Prostate gland (tissue), 2 donors: ENCODE data around the gene HSCB. TPM values are rescaled to one million over a fixed set of nuclear protein-coding genes. Genes with fewer than 3 reads are reported as not detected.
A peak's percentile ranks its signal among the peaks of the same experiment; 100 is the strongest.

ENCODE experiments used
- DNase-seq: peaks from one replicate; pipeline ENCODE4 v3.0.0-alpha.2; 2019; ENCODE audit warnings: low spot score
- H3K27ac ChIP-seq, 2 donors: fragments of 200-600 bp; sonication (generic); 2 replicates each; pipeline ENCODE4 v1.5.1; 2017 to 2019
- H3K27me3 ChIP-seq: fragments of 200-600 bp; sonication (generic); replicated peaks from 2 replicates; pipeline ENCODE4 v1.5.1; 2019; ENCODE audit not compliant: insufficient read depth
- H3K36me3 ChIP-seq, 2 donors: fragments of 200-600 bp; sonication (generic); 1 replicate in 1 of 2; 2 replicates in 1 of 2; pipeline versions ENCODE4 v1.5.1 to v1.8.1; 2017 to 2019
- H3K4me1 ChIP-seq: fragments of 200-600 bp; sonication (generic); replicated peaks from 2 replicates; pipeline ENCODE4 v1.5.1; 2019
- H3K4me3 ChIP-seq, 2 donors: fragments of 200-600 bp; sonication (generic); 2 replicates each; pipeline ENCODE4 v1.5.1; 2017 to 2019
- H3K9me3 ChIP-seq: fragments of 200-600 bp; sonication (generic); 2 replicates; pipeline ENCODE4 v1.5.1; 2017
- POLR2A ChIP-seq: fragments of 450-650 bp; IDR thresholded peaks from one replicate; pipeline ENCODE4 v1.6.1; 2016; ENCODE audit warnings: antibody characterized with exemption, mild to moderate bottlenecking
- POLR2AphosphoS5 ChIP-seq: sonication (generic); formaldehyde crosslinking; IDR thresholded peaks from one replicate; pipeline ENCODE4 v1.6.1; 2017; ENCODE audit warnings: antibody characterized with exemption
- WGBS: methylation state at CpG from one replicate; pipeline ENCODE4 v1.1.5; 2018; 5-methylcytosine and 5-hydroxymethylcytosine counted together
- intact Hi-C: fragments of 100-400 bp; cut with DNase I; formaldehyde crosslinking; loops from one replicate; pipeline ENCODE4 v1.14.2; 2022
- total RNA-seq, 2 donors: library from RNA; depleted of rRNA; stranded (reverse); fragments of >200 nt; gene quantifications; one replicate each; pipeline ENCODE4 v1.1.0, GENCODE V29; 2016
- TF ChIP-seq, protein P1 (sequence below), 4 experiments: fragments of 200-600 bp in 2 of 4; fragments of 450-650 bp in 2 of 4; sonication (generic) in 2 of 4; IDR thresholded peaks; 1 replicate in 3 of 4; 2 replicates in 1 of 4; pipeline ENCODE4 v1.5.1; 2016 to 2019; ENCODE audit warnings: antibody characterized with exemption in 4 of 4, mild to moderate bottlenecking in 2 of 4, moderate library complexity in 2 of 4

Gene HSCB
- total RNA-seq, 2 donors from 2014 or later, result 27.9 to 39.5 TPM

DNA sequence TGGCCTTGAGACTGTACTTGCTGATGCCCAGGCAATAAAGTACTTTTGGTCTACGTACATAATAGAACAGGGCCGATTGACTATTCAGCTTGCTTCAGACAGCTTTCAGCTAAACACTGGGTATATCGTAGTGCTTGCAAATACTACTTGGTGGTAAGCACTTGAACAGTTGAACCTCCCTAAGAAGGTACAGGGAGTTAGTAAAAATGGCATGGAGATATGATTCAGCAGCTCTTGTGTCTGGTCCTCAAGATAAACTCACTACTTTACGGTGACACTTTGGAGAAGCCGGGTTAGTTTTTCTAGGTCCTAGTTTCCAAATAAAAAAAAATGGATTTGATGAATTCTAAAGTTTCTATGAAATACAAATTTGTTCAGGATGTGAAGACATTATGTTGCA is 38.0 kb downstream of the HSCB start:
- Histone ChIP-seq H3K4me1 (peaks cover 7% of the 10 kb centered on the region), H3K27ac (no peak overlapping the region), H3K4me3 (no peak overlapping the region), H3K9me3 (no peaks in the 10 kb centered on the region), H3K27me3 (no peaks in the 10 kb centered on the region), H3K36me3 (peaks cover 1 to 2% of the 10 kb centered on the region in 2 donors)
- DNase-seq, result no peak
- WGBS, result 71% methylated on average over 5 of the region's 5 CpGs
- intact Hi-C loops, result no loop called here
- TF ChIP-seq, protein P1, sequence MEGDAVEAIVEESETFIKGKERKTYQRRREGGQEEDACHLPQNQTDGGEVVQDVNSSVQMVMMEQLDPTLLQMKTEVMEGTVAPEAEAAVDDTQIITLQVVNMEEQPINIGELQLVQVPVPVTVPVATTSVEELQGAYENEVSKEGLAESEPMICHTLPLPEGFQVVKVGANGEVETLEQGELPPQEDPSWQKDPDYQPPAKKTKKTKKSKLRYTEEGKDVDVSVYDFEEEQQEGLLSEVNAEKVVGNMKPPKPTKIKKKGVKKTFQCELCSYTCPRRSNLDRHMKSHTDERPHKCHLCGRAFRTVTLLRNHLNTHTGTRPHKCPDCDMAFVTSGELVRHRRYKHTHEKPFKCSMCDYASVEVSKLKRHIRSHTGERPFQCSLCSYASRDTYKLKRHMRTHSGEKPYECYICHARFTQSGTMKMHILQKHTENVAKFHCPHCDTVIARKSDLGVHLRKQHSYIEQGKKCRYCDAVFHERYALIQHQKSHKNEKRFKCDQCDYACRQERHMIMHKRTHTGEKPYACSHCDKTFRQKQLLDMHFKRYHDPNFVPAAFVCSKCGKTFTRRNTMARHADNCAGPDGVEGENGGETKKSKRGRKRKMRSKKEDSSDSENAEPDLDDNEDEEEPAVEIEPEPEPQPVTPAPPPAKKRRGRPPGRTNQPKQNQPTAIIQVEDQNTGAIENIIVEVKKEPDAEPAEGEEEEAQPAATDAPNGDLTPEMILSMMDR (IDR thresholded peaks at IDR 0.05), result no peak
- TF ChIP-seq POLR2A (no peak), POLR2AphosphoS5 (no peak)

DNA sequence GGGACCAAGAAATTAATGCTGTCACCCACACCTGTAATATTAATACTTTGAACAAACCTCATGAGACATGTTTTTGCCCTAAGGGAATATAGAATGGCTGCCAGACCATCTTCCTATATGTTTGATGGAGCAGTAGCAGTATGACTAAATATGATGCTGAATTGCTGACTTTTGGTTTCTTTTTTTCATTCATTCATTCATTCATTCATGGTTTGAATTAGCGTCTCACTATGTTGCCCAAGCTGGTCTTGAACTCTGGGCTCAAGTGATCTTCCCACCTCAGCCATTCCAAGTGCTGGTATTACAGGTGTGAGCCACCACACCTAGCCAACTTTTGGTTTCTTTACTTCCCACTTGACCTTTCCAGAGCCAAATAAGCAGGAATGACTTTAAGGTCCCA is 38.5 kb downstream of the HSCB start:
- no peak overlapping the region for H3K27ac ChIP-seq
- intact Hi-C loops, result no loop called here

DNA sequence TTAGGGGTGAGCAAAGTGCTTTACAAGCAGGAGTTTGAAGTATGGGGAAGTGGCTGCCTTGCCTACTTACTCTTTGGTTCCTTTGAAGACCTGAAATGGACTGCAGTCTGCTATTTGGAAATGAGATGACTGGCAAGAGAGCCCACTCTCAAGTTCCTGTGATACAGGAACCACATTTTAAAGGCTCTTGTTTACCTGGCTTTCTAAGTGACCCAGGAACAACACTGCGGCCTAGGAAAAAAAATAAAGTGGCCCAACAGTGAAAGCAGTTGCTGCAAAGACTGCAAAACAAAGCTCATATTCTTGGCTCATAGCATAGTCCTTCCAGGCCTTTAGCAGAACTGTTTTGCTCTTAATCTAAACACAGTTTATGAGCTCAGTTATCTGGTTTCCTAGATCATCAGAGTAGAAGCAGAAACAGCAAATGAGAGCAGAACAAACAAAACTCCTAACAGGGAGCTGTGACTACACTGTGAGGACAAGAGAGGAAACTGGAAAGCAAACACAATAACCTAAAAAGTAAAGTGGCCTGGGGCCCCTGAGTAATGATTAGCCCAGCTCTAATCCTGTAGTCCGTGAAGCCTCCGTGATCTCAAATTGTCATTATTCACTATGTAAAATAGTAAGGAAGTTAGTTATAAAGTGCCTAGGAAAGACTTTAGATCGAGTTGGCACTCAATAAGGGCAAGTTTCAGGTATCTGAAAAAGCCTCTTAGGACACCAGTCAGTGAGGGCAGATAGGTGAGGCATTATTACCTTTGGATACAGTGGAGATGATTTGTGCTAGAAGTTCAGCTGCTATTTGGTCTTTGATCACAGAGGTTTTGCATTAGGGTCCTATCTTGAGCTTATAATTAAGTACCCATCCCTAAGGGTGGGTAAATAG is 42.2 kb downstream of the HSCB start:
- intact Hi-C loops, result no loop called here
- no peak for DNase-seq
- Histone ChIP-seq H3K36me3 (peaks cover 5 to 10% of the 10 kb centered on the region in 2 donors), H3K4me3 (no peak overlapping the region), H3K27me3 (no peaks in the 10 kb centered on the region), H3K27ac (peak overlapping the region; percentile 59 to 62), H3K9me3 (no peaks in the 10 kb centered on the region), H3K4me1 (peaks cover 7% of the 10 kb centered on the region)
- WGBS, result 12% methylated on average over 4 of the region's 4 CpGs
- TF ChIP-seq POLR2AphosphoS5, result peak; percentile 45
- TF ChIP-seq POLR2A, result no peak
- TF ChIP-seq, protein P1 (IDR thresholded peaks at IDR 0.05), result no peak

More for the DNA sequence above, 38.5 kb downstream of the HSCB start:
- no peaks in the 10 kb centered on the region for H3K9me3 ChIP-seq
- peaks cover 2 to 3% of the 10 kb centered on the region in 2 donors for H3K36me3 ChIP-seq
- H3K4me3 ChIP-seq, result no peak overlapping the region
- TF ChIP-seq POLR2AphosphoS5 (no peak), POLR2A (no peak)
- TF ChIP-seq, protein P1 (IDR thresholded peaks at IDR 0.05), result no peak
- 100% methylated on average over 1 of the region's 1 CpG for WGBS
- no peak for DNase-seq
- H3K27me3 ChIP-seq, result no peaks in the 10 kb centered on the region
- peaks cover 7% of the 10 kb centered on the region for H3K4me1 ChIP-seq

DNA sequence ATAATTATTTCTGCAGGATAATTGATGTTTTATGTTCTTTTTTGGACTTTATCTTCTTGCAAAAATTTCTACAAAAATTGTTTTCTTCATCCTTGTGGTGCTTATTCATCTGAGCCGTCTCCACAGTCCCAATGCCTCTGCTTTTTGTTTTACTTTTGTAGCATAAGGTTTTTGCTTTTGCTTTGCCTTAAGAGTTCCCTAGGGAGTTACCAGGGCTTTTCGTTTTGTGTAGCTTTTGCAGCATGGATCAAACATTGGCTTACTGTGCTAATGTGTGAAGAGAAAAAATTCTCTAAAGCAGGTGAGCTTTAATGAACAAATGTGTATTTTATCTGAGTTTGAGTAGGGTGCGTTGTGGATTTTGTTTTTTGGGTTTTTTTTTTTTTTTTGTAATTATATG is 46.8 kb downstream of the HSCB start:
- no peak overlapping the region for H3K27ac ChIP-seq
- no peaks in the 10 kb centered on the region for H3K9me3 ChIP-seq
- WGBS, result 70% methylated on average over 3 of the region's 3 CpGs
- peaks cover 7% of the 10 kb centered on the region for H3K4me1 ChIP-seq
- H3K4me3 ChIP-seq, result no peak overlapping the region
- H3K27me3 ChIP-seq, result no peaks in the 10 kb centered on the region
- TF ChIP-seq POLR2AphosphoS5, result no peak
- TF ChIP-seq, protein P1 (IDR thresholded peaks at IDR 0.05), result no peak
- TF ChIP-seq POLR2A, result no peak
- no peak for DNase-seq
- peaks cover 3 to 10% of the 10 kb centered on the region in 2 donors for H3K36me3 ChIP-seq
- intact Hi-C loops, result no loop called here

DNA sequence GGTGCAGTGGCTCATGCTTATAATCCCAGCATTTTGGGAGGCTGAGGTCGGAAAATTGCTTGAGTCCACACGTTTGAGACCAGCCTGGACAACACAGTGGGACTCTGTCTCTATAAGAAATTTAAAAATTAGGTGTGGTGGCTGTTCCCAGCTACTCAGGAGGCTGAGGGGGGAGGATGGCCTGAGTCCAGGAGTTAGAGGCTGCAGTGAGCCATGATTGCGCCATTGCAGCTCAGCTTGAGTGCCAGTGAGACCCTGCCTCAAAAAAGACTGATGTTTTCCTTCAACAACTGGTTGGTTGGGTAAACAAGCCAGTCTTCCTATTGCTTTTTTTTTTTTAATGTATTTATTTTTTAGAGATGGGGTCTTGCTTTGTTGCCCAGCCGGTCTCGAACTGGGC is 49.3 kb downstream of the HSCB start:
- intact Hi-C loops, result no loop called here
- Histone ChIP-seq H3K4me3 (no peak overlapping the region), H3K36me3 (peaks cover 10 to 19% of the 10 kb centered on the region in 2 donors), H3K4me1 (no peaks in the 10 kb centered on the region), H3K27me3 (no peaks in the 10 kb centered on the region), H3K9me3 (no peaks in the 10 kb centered on the region), H3K27ac (no peak overlapping the region)
- TF ChIP-seq, protein P1 (IDR thresholded peaks at IDR 0.05), result no peak
- TF ChIP-seq POLR2AphosphoS5, result no peak
- no peak for TF ChIP-seq POLR2A
- no peak for DNase-seq
- 95% methylated on average over 5 of the region's 5 CpGs for WGBS
